HEK293T (cell line): Measurements from ENCODE around the gene BHLHE23.

Experiments
- CTCF ChIA-PET: fragments of 350-600 bp; formaldehyde crosslinking; extraction: SDS; loops from one replicate; lab custom pipeline; 2021; ENCODE audit warnings: antibody characterized with exemption, inconsistent platforms; lab: Yijun Ruan, JAX
- POLR2A ChIA-PET: fragments of 350-600 bp; formaldehyde crosslinking; extraction: SDS; loops from one replicate; lab custom pipeline; 2020; ENCODE audit warnings: antibody characterized with exemption, inconsistent platforms; lab: Yijun Ruan, JAX
- DNase-seq: peaks from one replicate; pipeline ENCODE4 v3.0.0; 2012; ENCODE audit warnings: mixed read lengths; ENCODE audit errors: extremely low spot score
- ARNT ChIP-seq: fragments of 450-650 bp; IDR thresholded peaks from 2 replicates; pipeline ENCODE4 v1.6.1; 2017; ENCODE audit warnings: mild to moderate bottlenecking
- BHLHE40 ChIP-seq: fragments of 450-650 bp; IDR thresholded peaks from 2 replicates; pipeline ENCODE4 v1.6.1; 2016; ENCODE audit warnings: mild to moderate bottlenecking, moderate library complexity, borderline replicate concordance
- CTBP1 ChIP-seq: fragments of 450-650 bp; IDR thresholded peaks from 2 replicates; pipeline ENCODE4 v1.6.1; 2016; ENCODE audit warnings: borderline replicate concordance
- ELF4 ChIP-seq: fragments of 450-650 bp; IDR thresholded peaks from 2 replicates; pipeline ENCODE4 v1.6.1; 2017; ENCODE audit warnings: antibody characterized with exemption
- FOXA1 ChIP-seq: fragments of 450-650 bp; IDR thresholded peaks from 2 replicates; pipeline ENCODE4 v1.6.1; 2016; ENCODE audit warnings: mild to moderate bottlenecking
- FOXK2 ChIP-seq: fragments of 450-650 bp; IDR thresholded peaks from 2 replicates; pipeline ENCODE4 v1.6.1; 2016; ENCODE audit warnings: mild to moderate bottlenecking
- FOXM1 ChIP-seq: fragments of 450-650 bp; IDR thresholded peaks from 2 replicates; pipeline ENCODE4 v1.6.1; 2017; ENCODE audit warnings: mild to moderate bottlenecking, borderline replicate concordance
- HDGF ChIP-seq: fragments of 450-650 bp; IDR thresholded peaks from 2 replicates; pipeline ENCODE4 v1.6.1; 2017; ENCODE audit warnings: antibody characterized with exemption, borderline replicate concordance
- L3MBTL2 ChIP-seq: fragments of 450-650 bp; conservative IDR thresholded peaks from 2 replicates; pipeline ENCODE4 v1.6.1; 2016; ENCODE audit warnings: mild to moderate bottlenecking
- LEF1 ChIP-seq: fragments of 450-650 bp; IDR thresholded peaks from 2 replicates; pipeline ENCODE4 v1.6.1; 2017; ENCODE audit warnings: mild to moderate bottlenecking, borderline replicate concordance
- NFRKB ChIP-seq: fragments of 450-650 bp; IDR thresholded peaks from 2 replicates; pipeline ENCODE4 v1.6.1; 2016; ENCODE audit warnings: mild to moderate bottlenecking, moderate library complexity
- PKNOX1 ChIP-seq: fragments of 450-650 bp; IDR thresholded peaks from 2 replicates; pipeline ENCODE4 v1.6.1; 2016
- SP1 ChIP-seq: fragments of 450-650 bp; IDR thresholded peaks from 2 replicates; pipeline ENCODE4 v1.6.1; 2017
- SUZ12 ChIP-seq: fragments of 450-650 bp; IDR thresholded peaks from 2 replicates; pipeline ENCODE4 v1.6.1; 2016; ENCODE audit warnings: mild to moderate bottlenecking
- TARDBP ChIP-seq: fragments of 450-650 bp; IDR thresholded peaks from 2 replicates; pipeline ENCODE4 v1.6.1; 2016
- ZNF384 ChIP-seq: fragments of 450-650 bp; IDR thresholded peaks from 2 replicates; pipeline ENCODE4 v1.6.1; 2016

BHLHE23 gene

GRCh38 chr20:63017076-63017825, 10.5 kb upstream of the BHLHE23 start:
- no peak for TF ChIP-seq FOXM1
- no peak for TF ChIP-seq SUZ12
- no peak for TF ChIP-seq ELF4
- TF ChIP-seq NFRKB = no peak
- TF ChIP-seq SP1 = no peak
- POLR2A ChIA-PET = no interaction called here
- CTCF ChIA-PET = no interaction called here
- no peak for DNase-seq

- ChIA-PET CTCF (no interaction called here), POLR2A (no interaction called here)
- TF ChIP-seq BHLHE40 (no peak), ELF4 (no peak), CTBP1 (no peak), FOXK2 (no peak), HDGF (no peak), ZNF384 (no peak), FOXM1 (no peak), PKNOX1 (no peak), L3MBTL2 (no peak), FOXA1 (no peak), SUZ12 (no peak), NFRKB (no peak)
- no peak for DNase-seq
These were observed 9.8 kb upstream of the BHLHE23 start for GRCh38 chr20:63016514-63017075.

- no peak for DNase-seq
- ChIA-PET POLR2A (no interaction called here), CTCF (no interaction called here)
- TF ChIP-seq FOXA1 (no peak), PKNOX1 (no peak), TARDBP (no peak), L3MBTL2 (no peak), BHLHE40 (no peak), ARNT (no peak), ELF4 (no peak), CTBP1 (no peak), NFRKB (no peak), LEF1 (no peak), SP1 (no peak)
These were observed 9.0 kb upstream of the BHLHE23 start for GRCh38 chr20:63015662-63016361.

GRCh38 chr20:63015147-63015661, 8.4 kb upstream of the BHLHE23 start:
- ChIA-PET CTCF (no interaction called here), POLR2A (no interaction called here)
- no peak for DNase-seq
- no peak for TF ChIP-seq FOXM1

DNA sequence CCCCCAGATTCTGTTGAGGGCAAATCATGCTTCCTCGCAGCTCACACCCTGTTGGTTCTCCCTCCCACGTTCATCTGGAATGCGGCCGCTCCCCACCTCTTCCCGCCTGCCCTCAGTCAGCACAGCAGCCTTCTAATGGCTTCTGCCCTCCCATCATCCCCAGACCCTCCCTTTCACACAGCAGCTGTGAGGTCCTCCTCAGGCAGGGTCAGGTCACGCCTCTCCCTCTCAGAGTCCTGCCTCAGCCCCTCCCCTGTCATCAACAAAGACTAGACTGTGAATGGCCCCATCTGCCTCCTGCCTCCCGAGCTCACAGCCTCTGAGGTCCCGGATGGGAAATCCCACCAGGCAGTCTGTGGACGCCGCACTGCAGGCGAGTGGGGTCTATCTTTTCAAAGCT, 7.9 kb upstream of the BHLHE23 start:
- TF ChIP-seq SUZ12 (no peak), SP1 (no peak), L3MBTL2 (no peak), CTBP1 (no peak), NFRKB (no peak), FOXK2 (no peak), TARDBP (no peak)
- DNase-seq = no peak
- ChIA-PET POLR2A (no interaction called here), CTCF (no interaction called here)

- POLR2A ChIA-PET = no interaction called here
- TF ChIP-seq ARNT = no peak
- TF ChIP-seq L3MBTL2 = no peak
- no peak for TF ChIP-seq FOXK2
- TF ChIP-seq ELF4 = no peak
- TF ChIP-seq LEF1 = no peak
- no peak for TF ChIP-seq SP1
- no peak for TF ChIP-seq ZNF384
- no peak for TF ChIP-seq BHLHE40
- no peak for TF ChIP-seq FOXM1
- no peak for TF ChIP-seq SUZ12
- TF ChIP-seq PKNOX1 = no peak
- TF ChIP-seq NFRKB = no peak
- no peak for TF ChIP-seq CTBP1
- TF ChIP-seq HDGF = no peak
- CTCF ChIA-PET = no interaction called here
- no peak for DNase-seq
These were observed 7.5 kb upstream of the BHLHE23 start for GRCh38 chr20:63014287-63014686.

- CTCF ChIA-PET = no interaction called here
- no peak for TF ChIP-seq NFRKB
- TF ChIP-seq HDGF = no peak
- no peak for TF ChIP-seq SUZ12
- no peak for TF ChIP-seq BHLHE40
- no peak for TF ChIP-seq PKNOX1
- POLR2A ChIA-PET = no interaction called here
- DNase-seq = no peak
These were observed 6.4 kb upstream of the BHLHE23 start for GRCh38 chr20:63013207-63013606.
